Activated T-cell treated with anti-CD3 and anti-CD28 coated beads, Interleukin-2, amount 50 U/mL, for 24 hours (primary cell): ENCODE measurements around the gene DYNLT2B.
"Not testable (repeated sequence)": the region's sequence is repeated elsewhere in the genome, so short reads cannot be mapped to it uniquely, and the experiment has no call there.

Experiments used
- DNase-seq: peaks from one replicate; pipeline ENCODE4 v3.0.0-alpha.2; 2020
- H3K27ac Mint-ChIP-seq: 2 replicates; pipeline ENCODE4 v1.8.0; 2020; ENCODE audit warnings: mild to moderate bottlenecking, mixed read lengths
- H3K27me3 Mint-ChIP-seq: 2 replicates; pipeline ENCODE4 v1.8.0; 2020; ENCODE audit warnings: mixed read lengths
- H3K36me3 Mint-ChIP-seq: 2 replicates; pipeline ENCODE4 v1.8.0; 2020; ENCODE audit warnings: low read depth, mixed read lengths
- H3K4me1 Mint-ChIP-seq: 2 replicates; pipeline ENCODE4 v1.8.0; 2020; ENCODE audit warnings: low read depth, mixed read lengths
- H3K4me3 Mint-ChIP-seq: 2 replicates; pipeline ENCODE4 v1.8.0; 2020; ENCODE audit warnings: mild to moderate bottlenecking, moderate library complexity, mixed read lengths
- H3K9me3 Mint-ChIP-seq: 2 replicates; pipeline ENCODE4 v1.8.0; 2020; ENCODE audit warnings: mixed read lengths

DYNLT2B gene

DNA sequence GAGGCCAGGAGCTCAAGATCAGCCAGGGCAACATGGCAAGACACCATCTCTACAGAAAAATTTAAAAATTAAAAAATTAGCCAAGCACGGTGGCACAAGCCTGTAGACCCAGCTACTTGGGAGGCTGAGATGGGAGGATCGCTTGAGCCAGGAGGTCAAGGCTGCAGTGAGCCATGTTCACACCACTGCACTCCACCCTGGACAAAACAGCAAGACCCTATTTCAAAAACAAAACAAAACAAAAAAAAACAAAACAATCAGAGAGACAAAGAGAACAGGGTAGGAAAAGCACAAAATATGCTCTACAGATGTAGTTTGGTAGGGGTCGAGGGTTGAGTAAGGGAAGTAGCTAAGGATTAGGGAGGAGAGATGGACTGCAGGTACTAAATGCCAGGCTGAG, 3.4 kb downstream of the DYNLT2B start:
- Mint-ChIP-seq H3K4me3 (no peak overlapping the region), H3K27me3 (no peaks in the 10 kb centered on the region), H3K36me3 (peaks cover 7% of the 10 kb centered on the region), H3K4me1 (peaks cover 14% of the 10 kb centered on the region), H3K27ac (peak overlapping the region; percentile 35), H3K9me3 (no peaks in the 10 kb centered on the region)
- DNase-seq: no peak

- H3K27me3 Mint-ChIP-seq, H3K36me3 Mint-ChIP-seq, H3K27ac Mint-ChIP-seq, DNase-seq, H3K9me3 Mint-ChIP-seq, H3K4me3 Mint-ChIP-seq, H3K4me1 Mint-ChIP-seq: not testable (repeated sequence)
Measured at GRCh38 chr3:196314086-196314485, 4.0 kb downstream of the DYNLT2B start.

- not testable (repeated sequence) for H3K4me3 Mint-ChIP-seq, H3K4me1 Mint-ChIP-seq
- H3K27ac Mint-ChIP-seq: peak overlapping the region; percentile 16
Measured at GRCh38 chr3:196302960-196303359, 15.1 kb downstream of the DYNLT2B start.

DNA sequence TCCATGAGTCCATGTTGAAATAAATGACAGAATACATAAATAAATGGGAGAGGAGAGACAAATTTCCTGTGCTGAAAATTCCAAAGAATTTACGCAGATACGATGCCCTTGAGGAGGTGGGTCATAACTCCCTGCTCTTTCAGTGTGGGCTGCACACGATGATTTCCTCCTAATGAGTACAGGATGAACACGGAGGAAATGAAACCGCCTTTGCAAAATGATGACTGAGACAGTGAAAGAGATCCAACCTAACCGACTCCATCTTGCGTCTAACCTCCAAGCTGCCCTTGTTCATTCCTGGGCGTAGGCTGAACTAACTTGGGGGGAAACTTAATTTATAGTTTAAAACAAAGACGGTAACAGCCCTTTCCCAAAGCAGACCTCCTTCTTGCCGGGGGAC, 15.5 kb downstream of the DYNLT2B start:
- not testable (repeated sequence) for H3K27me3 Mint-ChIP-seq, DNase-seq, H3K9me3 Mint-ChIP-seq, H3K27ac Mint-ChIP-seq, H3K4me3 Mint-ChIP-seq, H3K4me1 Mint-ChIP-seq
- H3K36me3 Mint-ChIP-seq: peaks cover 11% of the 10 kb centered on the region

More at GRCh38 chr3:196302960-196303359, 15.1 kb downstream of the DYNLT2B start:
- H3K36me3 Mint-ChIP-seq: peaks cover 11% of the 10 kb centered on the region
- H3K9me3 Mint-ChIP-seq, DNase-seq, H3K27me3 Mint-ChIP-seq: not testable (repeated sequence)

GRCh38 chr3:196298521-196298920, 19.5 kb downstream of the DYNLT2B start:
- Mint-ChIP-seq H3K27me3 (no peaks in the 10 kb centered on the region), H3K36me3 (peaks cover 10% of the 10 kb centered on the region), H3K4me3 (no peak overlapping the region), H3K4me1 (peaks cover 7% of the 10 kb centered on the region), H3K27ac (no peak overlapping the region), H3K9me3 (no peaks in the 10 kb centered on the region)
- no peak for DNase-seq

GRCh38 chr3:196292286-196292923, 25.6 kb downstream of the DYNLT2B start:
- Mint-ChIP-seq H3K36me3 (peaks cover 9% of the 10 kb centered on the region), H3K4me3 (no peak overlapping the region), H3K4me1 (peaks cover 8% of the 10 kb centered on the region), H3K9me3 (no peaks in the 10 kb centered on the region), H3K27ac (peak overlapping the region; percentile 34), H3K27me3 (no peaks in the 10 kb centered on the region)
- DNase-seq: no peak

DNA sequence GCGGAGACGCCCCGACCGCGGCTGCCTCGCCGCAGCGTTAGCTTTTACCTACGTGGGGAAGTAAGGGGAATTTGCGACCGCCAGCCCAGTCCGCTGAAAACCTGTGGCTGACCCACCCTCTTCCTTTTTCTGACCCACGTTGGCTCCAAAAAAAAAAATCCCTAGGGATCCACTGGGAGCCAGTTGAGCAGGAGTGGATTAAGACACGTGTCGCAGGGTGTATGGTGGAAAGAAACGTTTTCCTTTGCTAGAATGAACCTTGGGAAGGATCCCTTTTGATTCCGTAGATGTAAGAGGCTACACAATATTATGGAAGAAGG, 29.9 kb downstream of the DYNLT2B start:
- Mint-ChIP-seq H3K27ac (peak overlapping the region; percentile 98), H3K36me3 (peaks cover 29% of the 10 kb centered on the region), H3K4me1 (peaks cover 42% of the 10 kb centered on the region), H3K9me3 (no peaks in the 10 kb centered on the region), H3K4me3 (peak overlapping the region; percentile 98), H3K27me3 (no peaks in the 10 kb centered on the region)
- no peak for DNase-seq

DNA sequence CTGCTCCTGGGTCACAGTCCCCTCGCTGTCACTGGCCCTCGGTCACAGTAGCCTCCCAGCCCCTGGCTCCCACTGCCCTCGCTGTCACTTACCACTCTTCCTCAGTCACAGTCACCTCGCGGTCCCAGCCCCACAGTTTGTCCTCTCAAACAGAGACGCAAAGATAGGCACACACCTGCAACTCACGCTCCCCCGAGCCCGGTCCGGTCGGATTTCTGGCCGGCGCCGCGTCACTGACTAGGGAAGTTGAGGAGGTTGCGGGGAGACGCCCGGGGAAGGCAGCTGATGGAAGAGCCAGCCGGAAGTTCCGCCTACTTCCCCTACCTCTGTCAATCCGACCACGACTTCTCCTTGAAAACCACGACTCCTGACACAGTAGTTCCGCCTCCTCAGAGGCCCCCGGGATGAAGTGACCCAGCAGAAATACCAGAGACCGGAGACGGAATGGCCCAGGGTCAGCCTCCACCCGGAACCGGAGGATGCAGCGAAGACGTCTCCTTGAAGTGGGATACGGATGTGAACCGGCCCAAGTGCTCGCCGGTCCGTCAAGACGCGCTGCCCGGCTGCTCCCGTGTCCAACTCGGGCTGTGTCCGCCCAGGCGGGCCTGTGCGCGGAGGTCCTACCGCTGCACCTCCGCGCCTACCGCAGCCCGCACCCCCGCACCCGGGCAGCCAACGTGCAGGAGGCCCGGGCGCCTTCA, 30.4 kb downstream of the DYNLT2B start, which contains the start of gene PCYT1A:
Gene PCYT1A (minus strand): TSS at position 287 of the 701 bp plus-strand sequence. CDS start 17,195 bp downstream, outside the sequence.
- Mint-ChIP-seq H3K9me3 (no peaks in the 10 kb centered on the region), H3K4me1 (peaks cover 44% of the 10 kb centered on the region), H3K27me3 (no peaks in the 10 kb centered on the region), H3K36me3 (peaks cover 29% of the 10 kb centered on the region), H3K27ac (peak within 1 kb of the TSS; percentile 98), H3K4me3 (peak within 1 kb of the TSS; percentile 98)
- DNase-seq: peak; percentile 84

GRCh38 chr3:196287090-196287439, 31.0 kb downstream of the DYNLT2B start:
- peaks cover 32% of the 10 kb centered on the region for H3K36me3 Mint-ChIP-seq
- no peak for DNase-seq
- H3K27ac Mint-ChIP-seq: peak overlapping the region; percentile 98
- peak overlapping the region; percentile 98 for H3K4me3 Mint-ChIP-seq
- H3K9me3 Mint-ChIP-seq: no peaks in the 10 kb centered on the region
- no peaks in the 10 kb centered on the region for H3K27me3 Mint-ChIP-seq
- H3K4me1 Mint-ChIP-seq: peaks cover 46% of the 10 kb centered on the region

- no peak for DNase-seq
- Mint-ChIP-seq H3K27me3 (no peaks in the 10 kb centered on the region), H3K36me3 (peaks cover 35% of the 10 kb centered on the region), H3K9me3 (no peaks in the 10 kb centered on the region), H3K4me1 (peaks cover 67% of the 10 kb centered on the region), H3K4me3 (no peak overlapping the region), H3K27ac (peak overlapping the region; percentile 57)
Measured at GRCh38 chr3:196284396-196284795, 33.6 kb downstream of the DYNLT2B start.

DNA sequence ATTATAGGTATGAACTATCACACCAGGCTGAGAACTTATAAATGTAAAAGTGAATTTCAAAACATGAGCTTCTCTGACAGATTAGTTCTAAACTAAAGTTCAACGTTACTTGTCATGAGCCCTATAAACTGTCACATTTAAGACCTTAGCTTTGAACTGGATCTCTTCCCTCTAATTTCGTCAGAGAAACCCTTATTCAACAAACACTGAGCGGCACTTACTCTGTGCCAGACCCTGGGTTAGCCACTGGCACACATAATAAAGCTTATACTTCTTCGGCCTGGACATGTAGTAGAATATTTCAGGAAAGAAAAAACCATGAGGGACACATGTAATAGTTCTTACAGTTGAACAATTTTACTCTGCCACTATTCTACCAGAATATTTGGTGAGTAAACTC, 36.1 kb downstream of the DYNLT2B start:
- Mint-ChIP-seq H3K9me3 (no peaks in the 10 kb centered on the region), H3K27me3 (no peaks in the 10 kb centered on the region), H3K4me1 (peaks cover 78% of the 10 kb centered on the region), H3K36me3 (peaks cover 36% of the 10 kb centered on the region), H3K4me3 (no peak overlapping the region), H3K27ac (peak overlapping the region; percentile 58)
- DNase-seq: no peak

GRCh38 chr3:196280689-196281440, 37.2 kb downstream of the DYNLT2B start:
- Mint-ChIP-seq H3K4me3 (peak overlapping the region; percentile 2), H3K27ac (peak overlapping the region; percentile 58), H3K36me3 (peaks cover 28% of the 10 kb centered on the region), H3K27me3 (no peaks in the 10 kb centered on the region), H3K9me3 (no peaks in the 10 kb centered on the region), H3K4me1 (peaks cover 73% of the 10 kb centered on the region)
- no peak for DNase-seq

DNA sequence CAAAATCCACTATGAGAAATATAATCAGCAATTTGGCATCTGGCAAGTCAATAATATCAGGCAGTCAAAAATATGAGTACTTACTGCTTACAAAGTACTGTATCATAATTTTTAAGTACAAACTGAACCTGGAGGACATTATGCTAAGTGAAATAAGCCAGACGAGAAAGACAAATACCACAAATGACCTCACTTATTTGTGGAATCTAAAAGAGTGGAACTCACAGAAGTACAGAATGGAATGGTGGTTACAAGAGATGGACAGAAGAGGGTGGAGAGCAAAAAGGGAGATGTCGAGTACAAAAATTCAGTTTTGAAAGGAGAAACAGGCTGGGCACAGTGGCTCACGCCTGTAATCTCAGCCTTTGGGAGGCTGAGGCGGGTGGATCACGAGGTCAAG, 42.9 kb downstream of the DYNLT2B start:
- H3K27me3 Mint-ChIP-seq: no peaks in the 10 kb centered on the region
- peak overlapping the region; percentile 59 for H3K4me3 Mint-ChIP-seq
- peak overlapping the region; percentile 96 for H3K27ac Mint-ChIP-seq

DNA sequence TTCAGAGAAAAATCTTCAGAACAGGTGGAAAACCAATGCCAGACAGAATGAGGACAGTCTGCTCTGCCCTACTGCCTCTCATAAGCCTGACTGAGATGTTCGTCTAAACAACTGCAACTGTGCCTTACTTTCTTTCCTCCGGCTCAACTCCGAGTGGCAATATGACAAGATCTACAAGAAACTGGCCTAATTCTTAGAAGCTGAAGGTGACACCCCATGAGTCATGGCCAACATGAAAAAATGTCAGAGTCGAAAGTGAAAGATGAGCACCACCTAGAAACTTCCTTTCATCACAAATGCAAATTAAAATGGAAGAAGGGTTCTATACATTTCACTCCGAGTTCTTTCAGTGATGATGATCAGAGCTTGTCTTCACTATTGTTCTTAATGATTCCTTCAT, 43.5 kb downstream of the DYNLT2B start:
- Mint-ChIP-seq H3K4me1 (peaks cover 73% of the 10 kb centered on the region), H3K4me3 (peak overlapping the region; percentile 59), H3K27me3 (no peaks in the 10 kb centered on the region), H3K9me3 (no peaks in the 10 kb centered on the region), H3K27ac (peak overlapping the region; percentile 96), H3K36me3 (peaks cover 43% of the 10 kb centered on the region)
- DNase-seq: peak; percentile 44

More for the DNA sequence above, 42.9 kb downstream of the DYNLT2B start:
- no peak for DNase-seq
- Mint-ChIP-seq H3K36me3 (peaks cover 38% of the 10 kb centered on the region), H3K9me3 (no peaks in the 10 kb centered on the region), H3K4me1 (peaks cover 73% of the 10 kb centered on the region)

DNA sequence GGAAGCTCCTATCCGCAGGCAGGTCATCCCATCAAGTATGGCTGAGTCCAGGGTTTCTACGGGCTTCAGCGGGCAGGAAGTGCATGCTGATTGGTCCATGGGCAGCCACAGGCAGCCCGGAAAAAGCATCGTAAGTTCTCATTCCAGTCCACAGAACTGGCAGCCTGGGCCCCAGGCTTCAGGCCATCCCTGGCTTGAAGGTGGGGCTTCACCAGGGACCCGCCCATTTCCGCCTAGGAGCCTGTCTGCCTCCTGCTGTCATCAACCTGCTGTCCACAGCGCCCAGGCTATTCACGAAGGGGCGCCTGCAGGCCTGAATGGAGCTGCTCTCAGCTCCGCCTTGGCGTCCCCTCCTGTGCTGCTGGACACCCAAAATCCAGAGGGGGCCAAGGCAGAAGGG, 44.4 kb downstream of the DYNLT2B start:
- no peaks in the 10 kb centered on the region for H3K27me3 Mint-ChIP-seq
- H3K9me3 Mint-ChIP-seq: no peaks in the 10 kb centered on the region
- H3K4me3 Mint-ChIP-seq: peak overlapping the region; percentile 59
- H3K27ac Mint-ChIP-seq: peak overlapping the region; percentile 96
- no peak for DNase-seq
- H3K4me1 Mint-ChIP-seq: peaks cover 69% of the 10 kb centered on the region
- peaks cover 48% of the 10 kb centered on the region for H3K36me3 Mint-ChIP-seq
